ENCODE data around the gene RHO.
A peak's percentile ranks its signal among the peaks of the same experiment; 100 is the strongest.
"Not testable (repeated sequence)": the region's sequence is repeated elsewhere in the genome, so short reads cannot be mapped to it uniquely, and the experiment has no call there.

The RHO gene

GRCh38 chr3:129500334-129500658 lies 28.1 kb upstream of the RHO start:
- no peak for DNase-seq

GRCh38 chr3:129501630-129502029 lies 26.8 kb upstream of the RHO start:
- no peak for DNase-seq

- DNase-seq, result peak; percentile 56
These were observed 25.6 kb upstream of the RHO start for GRCh38 chr3:129502641-129503408.

GRCh38 chr3:129503471-129504291 lies 24.8 kb upstream of the RHO start:
- no peak for DNase-seq

GRCh38 chr3:129504471-129505100 lies 23.9 kb upstream of the RHO start:
- no peak for DNase-seq

GRCh38 chr3:129505341-129505740 lies 23.1 kb upstream of the RHO start:
- peak; percentile 20 for DNase-seq

- DNase-seq, result peak; percentile 91
These were observed 22.2 kb upstream of the RHO start for GRCh38 chr3:129506231-129506742.

- DNase-seq, result no peak
These were observed 21.1 kb upstream of the RHO start for GRCh38 chr3:129507181-129507831.

GRCh38 chr3:129512595-129512994 lies 15.8 kb upstream of the RHO start:
- no peak for DNase-seq

GRCh38 chr3:129513705-129514104 lies 14.7 kb upstream of the RHO start:
- DNase-seq, result no peak

- DNase-seq, result no peak
These were observed 14.3 kb upstream of the RHO start for GRCh38 chr3:129514110-129514509.

- no peak for DNase-seq
These were observed 13.9 kb upstream of the RHO start for GRCh38 chr3:129514563-129514962.

GRCh38 chr3:129515108-129515820 lies 13.2 kb upstream of the RHO start:
- DNase-seq, result not testable (repeated sequence)

- not testable (repeated sequence) for DNase-seq
These were observed 12.5 kb upstream of the RHO start for GRCh38 chr3:129515821-129516432.

GRCh38 chr3:129517516-129517915 lies 10.9 kb upstream of the RHO start:
- no peak for DNase-seq

GRCh38 chr3:129518038-129518561 lies 10.3 kb upstream of the RHO start:
- no peak for DNase-seq

GRCh38 chr3:129518581-129518980 lies 9.9 kb upstream of the RHO start:
- DNase-seq, result no peak

GRCh38 chr3:129519449-129519848 lies 9.0 kb upstream of the RHO start:
- DNase-seq, result no peak

GRCh38 chr3:129519896-129520715 lies 8.3 kb upstream of the RHO start:
- no peak for DNase-seq

GRCh38 chr3:129520960-129521359 lies 7.5 kb upstream of the RHO start:
- no peak for DNase-seq

- no peak for DNase-seq
These were observed 6.8 kb upstream of the RHO start for GRCh38 chr3:129521611-129522010.

Data from DMS153 (cell line).